Prostate gland (tissue), 2 donors: ENCODE measurements around the gene P2RX1. TPM values are rescaled to one million over a fixed set of nuclear protein-coding genes. Genes with fewer than 3 reads are reported as not detected.
A peak's percentile ranks its signal among the peaks of the same experiment; 100 is the strongest.

Source experiments
- DNase-seq: peaks from one replicate; pipeline ENCODE4 v3.0.0-alpha.2; 2019; ENCODE audit warnings: low spot score
- H3K27ac ChIP-seq, 2 donors: fragments of 200-600 bp; sonication (generic); 2 replicates each; pipeline ENCODE4 v1.5.1; 2017 to 2019
- H3K27me3 ChIP-seq: fragments of 200-600 bp; sonication (generic); replicated peaks from 2 replicates; pipeline ENCODE4 v1.5.1; 2019; ENCODE audit not compliant: insufficient read depth
- H3K36me3 ChIP-seq, 2 donors: fragments of 200-600 bp; sonication (generic); 1 replicate in 1 of 2; 2 replicates in 1 of 2; pipeline versions ENCODE4 v1.5.1 to v1.8.1; 2017 to 2019
- H3K4me1 ChIP-seq: fragments of 200-600 bp; sonication (generic); replicated peaks from 2 replicates; pipeline ENCODE4 v1.5.1; 2019
- H3K4me3 ChIP-seq, 2 donors: fragments of 200-600 bp; sonication (generic); 2 replicates each; pipeline ENCODE4 v1.5.1; 2017 to 2019
- H3K9me3 ChIP-seq: fragments of 200-600 bp; sonication (generic); 2 replicates; pipeline ENCODE4 v1.5.1; 2017
- CTCF ChIP-seq, 4 experiments: fragments of 200-600 bp in 2 of 4; fragments of 450-650 bp in 2 of 4; sonication (generic) in 2 of 4; IDR thresholded peaks; 1 replicate in 3 of 4; 2 replicates in 1 of 4; pipeline ENCODE4 v1.5.1; 2016 to 2019; ENCODE audit warnings: antibody characterized with exemption in 4 of 4, mild to moderate bottlenecking in 2 of 4, moderate library complexity in 2 of 4
- POLR2A ChIP-seq: fragments of 450-650 bp; IDR thresholded peaks from one replicate; pipeline ENCODE4 v1.6.1; 2016; ENCODE audit warnings: antibody characterized with exemption, mild to moderate bottlenecking
- POLR2AphosphoS5 ChIP-seq: sonication (generic); formaldehyde crosslinking; IDR thresholded peaks from one replicate; pipeline ENCODE4 v1.6.1; 2017; ENCODE audit warnings: antibody characterized with exemption
- WGBS: methylation state at CpG from one replicate; pipeline ENCODE4 v1.1.5; 2018; 5-methylcytosine and 5-hydroxymethylcytosine counted together
- intact Hi-C: fragments of 100-400 bp; cut with DNase I; formaldehyde crosslinking; loops from one replicate; pipeline ENCODE4 v1.14.2; 2022
- total RNA-seq, 2 donors: library from RNA; depleted of rRNA; stranded (reverse); fragments of >200 nt; gene quantifications; one replicate each; pipeline ENCODE4 v1.1.0, GENCODE V29; 2016

Gene P2RX1
- total RNA-seq, 2 donors from 2014 or later = 3.8 to 22.5 TPM

- peak; percentile 55 for DNase-seq
- H3K4me3 ChIP-seq = no peak overlapping the region
- H3K36me3 ChIP-seq = no peaks in the 10 kb centered on the region
- WGBS = 4% methylated on average over 2 of the region's 2 CpGs
- peaks cover 13% of the 10 kb centered on the region for H3K4me1 ChIP-seq
- no peaks in the 10 kb centered on the region for H3K9me3 ChIP-seq
- H3K27me3 ChIP-seq = no peaks in the 10 kb centered on the region
- TF ChIP-seq POLR2AphosphoS5 = peak; percentile 65
- TF ChIP-seq POLR2A = no peak
- intact Hi-C loops = no loop called here
- H3K27ac ChIP-seq = peak overlapping the region; percentile 63 to 87
Measured at GRCh38 chr17:3894911-3895343, 21.3 kb downstream of the P2RX1 start.

GRCh38 chr17:3894188-3894587 lies 22.1 kb downstream of the P2RX1 start:
- Histone ChIP-seq H3K4me3 (no peak overlapping the region), H3K27me3 (no peaks in the 10 kb centered on the region), H3K9me3 (no peaks in the 10 kb centered on the region), H3K4me1 (peaks cover 13% of the 10 kb centered on the region), H3K27ac (peak overlapping the region; percentile 75 to 87), H3K36me3 (no peaks in the 10 kb centered on the region)
- WGBS = 96% methylated on average over 5 of the region's 5 CpGs
- TF ChIP-seq POLR2AphosphoS5 (no peak), POLR2A (no peak), CTCF (IDR thresholded peaks at IDR 0.05) (no peak)
- intact Hi-C loops = no loop called here
- no peak for DNase-seq

- Histone ChIP-seq H3K4me3 (peak overlapping the region in 1 of 2 donors; percentile 57), H3K36me3 (no peaks in the 10 kb centered on the region), H3K4me1 (peaks cover 13% of the 10 kb centered on the region), H3K9me3 (no peaks in the 10 kb centered on the region), H3K27ac (peak overlapping the region; percentile 75 to 87), H3K27me3 (no peaks in the 10 kb centered on the region)
- DNase-seq = no peak
- WGBS = 72% methylated on average over 7 of the region's 7 CpGs
- TF ChIP-seq POLR2AphosphoS5 (no peak), POLR2A (no peak), CTCF (IDR thresholded peaks at IDR 0.05) (no peak)
- intact Hi-C loops = no loop called here
Measured at GRCh38 chr17:3893720-3894116, 22.5 kb downstream of the P2RX1 start.

- no peaks in the 10 kb centered on the region for H3K27me3 ChIP-seq
- WGBS = 6% methylated on average over 59 of the region's 75 CpGs
- peaks cover 15% of the 10 kb centered on the region for H3K4me1 ChIP-seq
- intact Hi-C loops = no loop called here
- DNase-seq = peak; percentile 85
- TF ChIP-seq CTCF (IDR thresholded peaks at IDR 0.05) = peak in 3 of 4 experiments; percentile 17 to 41 (median 38)
- no peak for TF ChIP-seq POLR2AphosphoS5
- TF ChIP-seq POLR2A = peak; percentile 36
- no peaks in the 10 kb centered on the region for H3K36me3 ChIP-seq
- no peaks in the 10 kb centered on the region for H3K9me3 ChIP-seq
- peak within 1 kb of the TSS; percentile 75 to 87 for H3K27ac ChIP-seq
- H3K4me3 ChIP-seq = peak within 1 kb of the TSS; percentile 55 to 57
Measured at GRCh38 chr17:3893003-3893719, 23.1 kb downstream of the P2RX1 start, which contains the start of gene CAMKK1. Gene CAMKK1 (minus strand): TSS chr17:3893053. CDS start chr17:3885687, 7,366 bp downstream.

- peak overlapping the region; percentile 42 to 87 for H3K27ac ChIP-seq
- under 1% methylated on average over 49 of the region's 96 CpGs for WGBS
- no peaks in the 10 kb centered on the region for H3K9me3 ChIP-seq
- H3K4me3 ChIP-seq = peak overlapping the region; percentile 55 to 57
- no peak for TF ChIP-seq CTCF (IDR thresholded peaks at IDR 0.05)
- peak; percentile 17 for TF ChIP-seq POLR2A
- peak; percentile 46 for TF ChIP-seq POLR2AphosphoS5
- H3K36me3 ChIP-seq = no peaks in the 10 kb centered on the region
- intact Hi-C loops = no loop called here
- H3K27me3 ChIP-seq = no peaks in the 10 kb centered on the region
- peak; percentile 58 for DNase-seq
- peaks cover 23% of the 10 kb centered on the region for H3K4me1 ChIP-seq
Measured at GRCh38 chr17:3892095-3892998, 23.9 kb downstream of the P2RX1 start.
